ENCODE measurements around the gene C1orf210. TPM values are rescaled to one million over a fixed set of nuclear protein-coding genes. Genes with fewer than 3 reads are reported as not detected.

Gene C1orf210
- polyA plus RNA-seq, 3 donors: 24.0 to 30.7 (median 28.4) TPM

GRCh38 chr1:43315481-43315880 lies 30.1 kb upstream of the C1orf210 start:
- DNase-seq: no peak

- no peak for DNase-seq
Measured at GRCh38 chr1:43314233-43314632, 28.9 kb upstream of the C1orf210 start.

GRCh38 chr1:43313771-43314170 lies 28.4 kb upstream of the C1orf210 start:
- DNase-seq: no peak

GRCh38 chr1:43312663-43313515 lies 27.5 kb upstream of the C1orf210 start:
- no peak for DNase-seq

GRCh38 chr1:43312212-43312623 lies 26.8 kb upstream of the C1orf210 start:
- no peak for DNase-seq

- DNase-seq: no peak
Measured at GRCh38 chr1:43311521-43311920, 26.1 kb upstream of the C1orf210 start.

- no peak for DNase-seq
Measured at GRCh38 chr1:43309405-43310025, 24.1 kb upstream of the C1orf210 start.

GRCh38 chr1:43308635-43309404 lies 23.4 kb upstream of the C1orf210 start:
- no peak for DNase-seq

- no peak for DNase-seq
Measured at GRCh38 chr1:43307458-43308158, 22.2 kb upstream of the C1orf210 start.

GRCh38 chr1:43306688-43307457 lies 21.5 kb upstream of the C1orf210 start:
- no peak for DNase-seq

- DNase-seq: no peak
Measured at GRCh38 chr1:43305926-43306687, 20.7 kb upstream of the C1orf210 start.

- DNase-seq: no peak
Measured at GRCh38 chr1:43305461-43305860, 20.1 kb upstream of the C1orf210 start.

- no peak for DNase-seq
Measured at GRCh38 chr1:43304771-43305300, 19.5 kb upstream of the C1orf210 start.

- DNase-seq: no peak
Measured at GRCh38 chr1:43304314-43304681, 18.9 kb upstream of the C1orf210 start.

- no peak for DNase-seq
Measured at GRCh38 chr1:43303471-43304313, 18.3 kb upstream of the C1orf210 start.

GRCh38 chr1:43302721-43303470 lies 17.5 kb upstream of the C1orf210 start:
- no peak for DNase-seq

- DNase-seq: no peak
Measured at GRCh38 chr1:43302201-43302600, 16.8 kb upstream of the C1orf210 start.

- DNase-seq: no peak
Measured at GRCh38 chr1:43300378-43301094, 15.2 kb upstream of the C1orf210 start, which contains the start of gene TIE1. Gene TIE1, plus strand, starts transcription at chr1:43300982. Its CDS starts 90 bp downstream, at chr1:43301072.

All from renal pelvis (tissue), 4 donors.